ENCODE measurements around the gene CDK11B.

The CDK11B gene

DNA sequence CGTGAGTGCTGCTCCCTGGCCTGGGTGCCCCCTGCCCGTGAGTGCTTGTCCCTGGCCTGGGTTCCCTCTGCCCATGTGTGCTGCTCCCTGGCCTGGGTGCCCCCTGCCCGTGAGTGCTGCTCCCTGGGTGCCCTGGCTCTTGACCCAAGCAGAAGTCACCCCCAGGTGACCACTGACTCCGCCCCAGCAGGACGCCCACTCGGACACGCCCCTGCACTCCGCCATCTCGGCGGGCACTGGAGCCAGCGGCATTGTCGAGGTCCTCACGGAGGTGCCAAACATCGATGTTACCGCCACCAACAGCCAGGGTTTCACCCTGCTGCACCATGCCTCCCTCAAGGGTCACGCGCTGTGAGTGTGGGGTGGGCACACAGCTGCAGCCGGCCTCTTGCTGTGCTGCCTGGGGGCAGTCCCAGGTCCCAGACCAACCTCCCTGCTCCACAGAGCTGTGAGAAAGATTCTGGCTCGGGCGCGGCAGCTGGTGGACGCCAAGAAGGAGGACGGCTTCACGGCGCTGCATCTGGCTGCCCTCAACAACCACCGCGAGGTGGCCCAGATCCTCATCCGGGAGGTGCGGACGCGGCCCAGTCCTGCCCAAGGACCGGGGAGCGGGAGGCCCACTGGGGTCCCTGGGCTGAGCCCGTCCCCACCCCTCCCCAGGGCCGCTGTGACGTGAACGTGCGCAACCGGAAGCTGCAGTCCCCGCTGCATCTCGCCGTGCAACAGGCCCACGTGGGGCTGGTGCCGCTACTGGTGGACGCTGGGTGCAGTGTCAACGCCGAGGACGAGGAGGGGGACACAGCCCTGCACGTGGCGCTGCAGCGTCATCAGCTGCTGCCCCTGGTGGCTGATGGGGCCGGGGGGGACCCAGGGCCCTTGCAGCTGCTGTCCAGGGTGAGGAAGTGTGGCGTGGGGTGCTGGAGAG, 30.7 kb downstream of the CDK11B start:
- H3K4me1 ChIP-seq (ENCODE audit: control insufficient read depth, low read depth, low read length): no peaks in the 10 kb centered on the region
- H3K27me3 ChIP-seq (ENCODE audit: control insufficient read depth, insufficient read depth, low read length): peaks cover 23% of the 10 kb centered on the region
- H3K27ac ChIP-seq (ENCODE audit: low read length): no peak overlapping the region
- H3K9ac ChIP-seq (ENCODE audit: low read length): no peak overlapping the region
- H3K4me3 ChIP-seq (ENCODE audit: low read length): no peak overlapping the region
- H3K36me3 ChIP-seq (ENCODE audit: control insufficient read depth, low read depth, low read length): no peaks in the 10 kb centered on the region
- H3K9me3 ChIP-seq (ENCODE audit: control insufficient read depth, low read depth, low read length): no peaks in the 10 kb centered on the region

- Histone ChIP-seq H3K27ac (ENCODE audit: low read length) (no peak overlapping the region), H3K27me3 (ENCODE audit: control insufficient read depth, insufficient read depth, low read length) (peaks cover 22% of the 10 kb centered on the region), H3K9me3 (ENCODE audit: control insufficient read depth, low read depth, low read length) (no peaks in the 10 kb centered on the region), H3K4me3 (ENCODE audit: low read length) (no peak overlapping the region), H3K36me3 (ENCODE audit: control insufficient read depth, low read depth, low read length) (no peaks in the 10 kb centered on the region), H3K4me1 (ENCODE audit: control insufficient read depth, low read depth, low read length) (no peaks in the 10 kb centered on the region), H3K9ac (ENCODE audit: low read length) (no peak overlapping the region)
These were observed 31.5 kb downstream of the CDK11B start for GRCh38 chr1:1627261-1627828.

DNA sequence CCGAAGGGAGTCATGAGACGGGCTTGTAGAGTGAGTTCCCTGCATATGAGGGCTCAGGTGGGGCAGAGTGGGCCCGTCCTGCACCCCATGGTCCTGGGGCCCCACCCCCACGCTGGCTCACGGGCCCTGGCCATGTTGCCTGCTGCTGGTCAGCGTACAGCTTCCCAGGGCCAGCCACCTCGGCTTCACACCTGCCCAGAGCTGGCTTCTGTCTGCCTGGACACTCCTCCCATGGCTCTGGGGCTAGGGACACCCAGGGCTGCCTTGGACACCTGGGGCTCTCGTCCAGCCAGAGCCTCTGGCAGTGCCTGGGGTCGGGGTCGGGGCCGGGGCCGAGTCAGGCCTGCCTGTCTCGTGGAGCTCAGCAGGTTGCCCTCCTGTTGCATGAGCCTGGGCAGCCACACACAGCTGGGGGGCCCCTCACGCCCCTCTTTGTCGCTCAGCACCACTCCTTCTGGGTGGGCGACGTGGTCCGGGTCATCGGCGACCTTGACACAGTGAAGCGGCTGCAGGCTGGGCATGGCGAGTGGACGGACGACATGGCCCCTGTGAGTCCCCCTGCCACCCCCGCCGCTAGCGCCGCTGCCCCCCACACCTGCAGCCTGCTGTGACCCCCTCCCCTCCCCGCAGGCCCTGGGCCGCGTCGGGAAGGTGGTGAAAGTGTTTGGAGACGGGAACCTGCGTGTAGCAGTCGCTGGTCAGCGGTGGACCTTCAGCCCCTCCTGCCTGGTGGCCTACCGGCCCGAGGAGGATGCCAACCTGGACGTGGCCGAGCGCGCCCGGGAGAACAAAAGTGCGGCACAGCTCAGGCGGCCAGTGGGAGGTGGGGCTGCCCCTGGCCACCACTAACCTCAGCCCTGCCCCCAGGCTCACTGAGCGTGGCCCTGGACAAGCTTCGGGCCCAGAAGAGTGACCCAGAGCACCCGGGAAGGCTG, 32.3 kb downstream of the CDK11B start:
- Histone ChIP-seq H3K4me1 (ENCODE audit: control insufficient read depth, low read depth, low read length) (no peaks in the 10 kb centered on the region), H3K36me3 (ENCODE audit: control insufficient read depth, low read depth, low read length) (no peaks in the 10 kb centered on the region), H3K27ac (ENCODE audit: low read length) (no peak overlapping the region), H3K9ac (ENCODE audit: low read length) (no peak overlapping the region), H3K27me3 (ENCODE audit: control insufficient read depth, insufficient read depth, low read length) (peaks cover 13% of the 10 kb centered on the region), H3K9me3 (ENCODE audit: control insufficient read depth, low read depth, low read length) (no peaks in the 10 kb centered on the region), H3K4me3 (ENCODE audit: low read length) (no peak overlapping the region)

- Histone ChIP-seq H3K9ac (ENCODE audit: low read length) (no peak overlapping the region), H3K27ac (ENCODE audit: low read length) (no peak overlapping the region), H3K27me3 (ENCODE audit: control insufficient read depth, insufficient read depth, low read length) (peaks cover 7% of the 10 kb centered on the region), H3K36me3 (ENCODE audit: control insufficient read depth, low read depth, low read length) (no peaks in the 10 kb centered on the region), H3K9me3 (ENCODE audit: control insufficient read depth, low read depth, low read length) (no peaks in the 10 kb centered on the region), H3K4me3 (ENCODE audit: low read length) (no peak overlapping the region), H3K4me1 (ENCODE audit: control insufficient read depth, low read depth, low read length) (no peaks in the 10 kb centered on the region)
These were observed 33.0 kb downstream of the CDK11B start for GRCh38 chr1:1625824-1626206.

GRCh38 chr1:1625404-1625775, 33.4 kb downstream of the CDK11B start:
- peaks cover 3% of the 10 kb centered on the region for H3K27me3 ChIP-seq (ENCODE audit: control insufficient read depth, insufficient read depth, low read length)
- H3K9ac ChIP-seq (ENCODE audit: low read length): no peak overlapping the region
- H3K4me1 ChIP-seq (ENCODE audit: control insufficient read depth, low read depth, low read length): no peaks in the 10 kb centered on the region
- H3K36me3 ChIP-seq (ENCODE audit: control insufficient read depth, low read depth, low read length): no peaks in the 10 kb centered on the region
- H3K27ac ChIP-seq (ENCODE audit: low read length): no peak overlapping the region
- no peak overlapping the region for H3K4me3 ChIP-seq (ENCODE audit: low read length)
- H3K9me3 ChIP-seq (ENCODE audit: control insufficient read depth, low read depth, low read length): no peaks in the 10 kb centered on the region

- Histone ChIP-seq H3K9ac (ENCODE audit: low read length) (no peak overlapping the region), H3K9me3 (ENCODE audit: control insufficient read depth, low read depth, low read length) (no peaks in the 10 kb centered on the region), H3K27me3 (ENCODE audit: control insufficient read depth, insufficient read depth, low read length) (no peaks in the 10 kb centered on the region), H3K36me3 (ENCODE audit: control insufficient read depth, low read depth, low read length) (no peaks in the 10 kb centered on the region), H3K4me3 (ENCODE audit: low read length) (no peak overlapping the region), H3K27ac (ENCODE audit: low read length) (no peak overlapping the region), H3K4me1 (ENCODE audit: control insufficient read depth, low read depth, low read length) (no peaks in the 10 kb centered on the region)
These were observed 34.1 kb downstream of the CDK11B start for GRCh38 chr1:1624443-1625403.

GRCh38 chr1:1623631-1624442, 35.0 kb downstream of the CDK11B start:
- no peaks in the 10 kb centered on the region for H3K27me3 ChIP-seq (ENCODE audit: control insufficient read depth, insufficient read depth, low read length)
- H3K4me1 ChIP-seq (ENCODE audit: control insufficient read depth, low read depth, low read length): no peaks in the 10 kb centered on the region

DNA sequence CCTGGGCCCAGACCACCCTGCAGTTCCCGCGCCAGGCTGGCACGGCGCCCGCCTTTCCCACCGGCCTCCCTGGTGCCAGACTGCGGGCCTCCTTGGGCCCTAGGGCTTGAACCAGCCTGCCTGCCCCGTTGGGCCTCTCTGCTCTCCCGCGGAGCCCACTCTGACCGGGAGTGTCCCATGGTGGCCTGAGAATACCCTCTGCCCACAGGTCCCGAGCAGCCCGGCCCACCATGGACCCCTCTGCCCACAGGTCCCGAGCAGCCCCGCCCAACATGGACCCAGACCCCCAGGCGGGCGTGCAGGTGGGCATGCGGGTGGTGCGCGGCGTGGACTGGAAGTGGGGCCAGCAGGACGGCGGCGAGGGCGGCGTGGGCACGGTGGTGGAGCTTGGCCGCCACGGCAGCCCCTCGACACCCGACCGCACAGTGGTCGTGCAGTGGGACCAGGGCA, 35.6 kb downstream of the CDK11B start:
- H3K9ac ChIP-seq (ENCODE audit: low read length): no peak overlapping the region
- H3K4me1 ChIP-seq (ENCODE audit: control insufficient read depth, low read depth, low read length): no peaks in the 10 kb centered on the region
- no peaks in the 10 kb centered on the region for H3K27me3 ChIP-seq (ENCODE audit: control insufficient read depth, insufficient read depth, low read length)
- H3K4me3 ChIP-seq (ENCODE audit: low read length): no peak overlapping the region
- H3K9me3 ChIP-seq (ENCODE audit: control insufficient read depth, low read depth, low read length): no peaks in the 10 kb centered on the region
- H3K27ac ChIP-seq (ENCODE audit: low read length): no peak overlapping the region
- H3K36me3 ChIP-seq (ENCODE audit: control insufficient read depth, low read depth, low read length): no peaks in the 10 kb centered on the region

More at GRCh38 chr1:1623631-1624442, 35.0 kb downstream of the CDK11B start:
- no peak overlapping the region for H3K27ac ChIP-seq (ENCODE audit: low read length)
- no peak overlapping the region for H3K9ac ChIP-seq (ENCODE audit: low read length)
- no peaks in the 10 kb centered on the region for H3K9me3 ChIP-seq (ENCODE audit: control insufficient read depth, low read depth, low read length)
- no peaks in the 10 kb centered on the region for H3K36me3 ChIP-seq (ENCODE audit: control insufficient read depth, low read depth, low read length)
- H3K4me3 ChIP-seq (ENCODE audit: low read length): no peak overlapping the region

- Histone ChIP-seq H3K9ac (ENCODE audit: low read length) (no peak overlapping the region), H3K27me3 (ENCODE audit: control insufficient read depth, insufficient read depth, low read length) (no peaks in the 10 kb centered on the region), H3K4me3 (ENCODE audit: low read length) (no peak overlapping the region), H3K9me3 (ENCODE audit: control insufficient read depth, low read depth, low read length) (no peaks in the 10 kb centered on the region), H3K36me3 (ENCODE audit: control insufficient read depth, low read depth, low read length) (no peaks in the 10 kb centered on the region), H3K4me1 (ENCODE audit: control insufficient read depth, low read depth, low read length) (no peaks in the 10 kb centered on the region), H3K27ac (ENCODE audit: low read length) (no peak overlapping the region)
These were observed 36.1 kb downstream of the CDK11B start for GRCh38 chr1:1622788-1623094.

- H3K4me1 ChIP-seq (ENCODE audit: control insufficient read depth, low read depth, low read length): no peaks in the 10 kb centered on the region
- no peaks in the 10 kb centered on the region for H3K27me3 ChIP-seq (ENCODE audit: control insufficient read depth, insufficient read depth, low read length)
- no peak overlapping the region for H3K4me3 ChIP-seq (ENCODE audit: low read length)
- H3K9ac ChIP-seq (ENCODE audit: low read length): no peak overlapping the region
- no peaks in the 10 kb centered on the region for H3K36me3 ChIP-seq (ENCODE audit: control insufficient read depth, low read depth, low read length)
- H3K9me3 ChIP-seq (ENCODE audit: control insufficient read depth, low read depth, low read length): no peaks in the 10 kb centered on the region
- H3K27ac ChIP-seq (ENCODE audit: low read length): no peak overlapping the region
These were observed 36.6 kb downstream of the CDK11B start for GRCh38 chr1:1622010-1622787.

Measured in iPS-18a (cell line).